ENCODE measurements around the gene PRKCE.

DNA sequence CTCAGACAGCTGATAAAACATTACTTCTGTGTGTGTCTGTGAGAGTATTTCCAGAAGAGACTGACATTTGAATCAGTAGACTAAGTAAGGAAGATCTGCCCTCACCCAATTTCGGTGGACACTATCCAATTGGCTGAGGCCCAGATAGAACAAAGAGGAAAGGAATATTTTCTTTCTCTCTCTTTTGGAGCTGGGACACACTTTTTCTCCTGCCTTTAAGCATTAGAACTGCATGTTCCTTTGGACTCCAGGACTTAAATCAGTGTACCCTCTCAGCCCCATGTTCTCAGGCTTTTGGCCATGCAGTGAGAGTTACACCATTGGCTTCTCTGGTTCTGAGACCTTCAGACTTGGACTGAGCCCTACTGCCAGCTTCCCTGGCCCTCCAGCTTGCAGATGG is 37.1 kb upstream of the PRKCE start:
- TF ChIP-seq POLR2AphosphoS5 (IDR thresholded peaks at IDR 0.05; ENCODE audit: borderline replicate concordance, low read depth, low read length), result no peak
- TF ChIP-seq EZH2 (IDR thresholded peaks at IDR 0.05), result no peak
- TF ChIP-seq FOXP2 (optimal IDR thresholded peaks at IDR 0.05; ENCODE audit: control extremely low read depth, extremely low read length, insufficient read depth), result no peak
